ENCODE data around the gene PLCB1.

- TF ChIP-seq CTCF (conservative IDR thresholded peaks at IDR 0.05; ENCODE audit: low read depth, low read length) (no peak), MXI1 (IDR thresholded peaks at IDR 0.05; ENCODE audit: borderline replicate concordance, low read depth, low read length) (no peak), POLR2A (IDR thresholded peaks at IDR 0.05; ENCODE audit: low read depth, low read length) (no peak), ELK1 (IDR thresholded peaks at IDR 0.05; ENCODE audit: borderline replicate concordance, low read depth, low read length) (no peak), MAZ (IDR thresholded peaks at IDR 0.05; ENCODE audit: borderline replicate concordance, low read depth, low read length) (no peak), RAD21 (IDR thresholded peaks at IDR 0.05; ENCODE audit: low read length) (no peak), FOS (IDR thresholded peaks at IDR 0.05; ENCODE audit: low read depth, low read length) (no peak), RCOR1 (IDR thresholded peaks at IDR 0.05; ENCODE audit: insufficient replicate concordance, low read length) (no peak), RFX5 (IDR thresholded peaks at IDR 0.05; ENCODE audit: low read depth, low read length) (no peak), CEBPB (IDR thresholded peaks at IDR 0.05; ENCODE audit: low read depth, low read length) (no peak), CHD1 (IDR thresholded peaks at IDR 0.05; ENCODE audit: low read depth, low read length) (no peak), SMC3 (IDR thresholded peaks at IDR 0.05; ENCODE audit: low read depth, low read length) (no peak), BHLHE40 (IDR thresholded peaks at IDR 0.05; ENCODE audit: low read depth, low read length) (no peak)
Observed at GRCh38 chr20:8633366-8633765, 501.3 kb downstream of the PLCB1 start.
